C4-2B (cell line): ENCODE measurements around the gene SPRR2A.
"Not testable (repeated sequence)": the region's sequence is repeated elsewhere in the genome, so short reads cannot be mapped to it uniquely, and the experiment has no call there.

Source experiments
- H3K27ac ChIP-seq: fragments of 450-650 bp; 2 replicates; pipeline ENCODE4 v1.5.1; 2017
- ZFX ChIP-seq: fragments of 450-650 bp; IDR thresholded peaks from 2 replicates; pipeline ENCODE4 v1.6.1; 2017
- TF ChIP-seq, protein P1 (sequence below): fragments of 450-650 bp; conservative IDR thresholded peaks from 2 replicates; pipeline ENCODE4 v1.5.1; 2017; ENCODE audit warnings: mild to moderate bottlenecking

The SPRR2A gene

DNA sequence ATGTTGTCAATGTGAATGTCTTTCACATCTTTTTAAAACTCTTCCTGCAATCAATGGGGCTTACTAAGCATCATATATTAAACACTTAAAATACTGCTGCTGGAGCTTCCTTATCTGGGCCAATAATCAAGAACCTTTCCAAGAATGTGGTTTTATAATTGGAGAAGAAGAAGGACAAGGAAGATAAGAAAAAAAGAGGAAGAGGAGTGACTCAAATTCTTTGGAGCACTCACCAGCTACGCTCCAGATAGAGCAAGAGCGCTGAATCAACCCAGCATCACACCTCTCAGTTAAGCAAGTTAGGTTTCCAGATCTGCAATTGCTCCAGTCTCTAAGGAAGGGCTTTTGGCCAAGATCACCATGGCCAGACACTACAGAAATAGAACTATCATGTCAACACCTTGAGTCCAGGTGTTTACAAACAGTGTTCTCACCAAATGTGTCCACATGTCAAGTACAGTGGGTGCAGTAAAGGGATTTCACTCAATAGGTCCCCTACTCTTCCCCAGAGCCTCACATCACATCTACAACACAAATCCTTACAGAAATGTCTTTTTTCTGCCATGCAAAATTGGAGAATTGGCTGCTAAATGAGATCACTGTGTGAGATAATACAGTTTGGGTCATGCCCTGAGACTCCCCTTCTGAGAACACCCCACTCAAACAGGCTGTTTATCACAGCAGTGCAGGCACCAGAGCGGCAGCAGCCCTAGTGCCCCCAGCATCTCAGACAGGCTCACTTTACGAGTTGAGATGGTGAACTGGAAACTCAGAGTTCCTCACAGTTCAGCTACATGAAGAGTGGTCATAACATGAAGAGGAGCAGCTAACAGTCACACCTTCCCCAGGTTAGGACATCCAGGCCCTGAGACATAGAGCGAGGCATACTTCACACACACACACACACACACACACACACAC lies 15.8 kb upstream of the SPRR2A start:
- H3K27ac ChIP-seq, result no peak overlapping the region
- TF ChIP-seq ZFX, result no peak
- TF ChIP-seq, protein P1, sequence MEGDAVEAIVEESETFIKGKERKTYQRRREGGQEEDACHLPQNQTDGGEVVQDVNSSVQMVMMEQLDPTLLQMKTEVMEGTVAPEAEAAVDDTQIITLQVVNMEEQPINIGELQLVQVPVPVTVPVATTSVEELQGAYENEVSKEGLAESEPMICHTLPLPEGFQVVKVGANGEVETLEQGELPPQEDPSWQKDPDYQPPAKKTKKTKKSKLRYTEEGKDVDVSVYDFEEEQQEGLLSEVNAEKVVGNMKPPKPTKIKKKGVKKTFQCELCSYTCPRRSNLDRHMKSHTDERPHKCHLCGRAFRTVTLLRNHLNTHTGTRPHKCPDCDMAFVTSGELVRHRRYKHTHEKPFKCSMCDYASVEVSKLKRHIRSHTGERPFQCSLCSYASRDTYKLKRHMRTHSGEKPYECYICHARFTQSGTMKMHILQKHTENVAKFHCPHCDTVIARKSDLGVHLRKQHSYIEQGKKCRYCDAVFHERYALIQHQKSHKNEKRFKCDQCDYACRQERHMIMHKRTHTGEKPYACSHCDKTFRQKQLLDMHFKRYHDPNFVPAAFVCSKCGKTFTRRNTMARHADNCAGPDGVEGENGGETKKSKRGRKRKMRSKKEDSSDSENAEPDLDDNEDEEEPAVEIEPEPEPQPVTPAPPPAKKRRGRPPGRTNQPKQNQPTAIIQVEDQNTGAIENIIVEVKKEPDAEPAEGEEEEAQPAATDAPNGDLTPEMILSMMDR, result no peak

DNA sequence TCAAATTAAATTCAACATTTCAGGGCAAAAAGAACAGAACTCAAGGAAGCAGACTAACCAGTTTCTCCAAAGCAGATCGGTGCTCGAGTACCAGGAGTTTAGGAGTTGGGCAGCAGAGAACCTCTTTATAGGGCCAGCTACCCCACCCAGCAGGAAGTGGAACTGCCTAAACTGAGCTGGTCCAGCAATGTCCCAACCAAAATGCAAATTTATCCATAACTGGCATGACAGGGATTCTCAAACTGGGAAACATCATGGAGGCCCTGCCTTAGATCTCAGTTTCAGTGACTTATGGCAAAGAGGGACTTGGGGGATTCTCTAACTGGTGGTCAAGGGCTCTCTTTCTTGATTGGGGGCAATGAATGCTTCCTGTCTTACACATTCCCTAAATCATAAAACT lies 14.2 kb upstream of the SPRR2A start, which contains the start of gene SPRR2B:
SPRR2B (minus strand) TSS at position 101 of the 400 bp plus-strand sequence. CDS start 772 bp downstream, outside the sequence.
- TF ChIP-seq, protein P1, result no peak
- TF ChIP-seq ZFX, result no peak
- H3K27ac ChIP-seq, result no peak within 1 kb of the TSS

DNA sequence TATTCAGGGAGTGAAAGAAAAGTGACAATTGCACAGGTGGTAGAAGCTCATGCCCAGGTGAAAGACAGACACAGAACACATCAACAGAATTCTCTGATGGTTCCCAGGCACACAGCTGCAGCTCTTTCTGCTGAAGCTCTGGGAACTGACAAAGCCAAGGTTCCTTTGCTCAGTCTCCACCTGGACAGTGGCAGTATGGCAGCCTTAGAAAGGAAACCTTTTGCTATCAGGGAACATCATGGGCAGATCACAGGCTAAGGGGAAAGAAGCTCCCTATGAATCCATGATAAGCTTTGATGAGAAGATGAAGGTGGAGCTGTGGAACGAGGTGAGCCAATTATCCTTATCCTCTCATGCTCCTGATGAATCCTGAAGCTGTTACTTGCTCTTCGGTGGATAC lies 12.9 kb upstream of the SPRR2A start:
- no peak for TF ChIP-seq ZFX
- TF ChIP-seq, protein P1, result no peak

DNA sequence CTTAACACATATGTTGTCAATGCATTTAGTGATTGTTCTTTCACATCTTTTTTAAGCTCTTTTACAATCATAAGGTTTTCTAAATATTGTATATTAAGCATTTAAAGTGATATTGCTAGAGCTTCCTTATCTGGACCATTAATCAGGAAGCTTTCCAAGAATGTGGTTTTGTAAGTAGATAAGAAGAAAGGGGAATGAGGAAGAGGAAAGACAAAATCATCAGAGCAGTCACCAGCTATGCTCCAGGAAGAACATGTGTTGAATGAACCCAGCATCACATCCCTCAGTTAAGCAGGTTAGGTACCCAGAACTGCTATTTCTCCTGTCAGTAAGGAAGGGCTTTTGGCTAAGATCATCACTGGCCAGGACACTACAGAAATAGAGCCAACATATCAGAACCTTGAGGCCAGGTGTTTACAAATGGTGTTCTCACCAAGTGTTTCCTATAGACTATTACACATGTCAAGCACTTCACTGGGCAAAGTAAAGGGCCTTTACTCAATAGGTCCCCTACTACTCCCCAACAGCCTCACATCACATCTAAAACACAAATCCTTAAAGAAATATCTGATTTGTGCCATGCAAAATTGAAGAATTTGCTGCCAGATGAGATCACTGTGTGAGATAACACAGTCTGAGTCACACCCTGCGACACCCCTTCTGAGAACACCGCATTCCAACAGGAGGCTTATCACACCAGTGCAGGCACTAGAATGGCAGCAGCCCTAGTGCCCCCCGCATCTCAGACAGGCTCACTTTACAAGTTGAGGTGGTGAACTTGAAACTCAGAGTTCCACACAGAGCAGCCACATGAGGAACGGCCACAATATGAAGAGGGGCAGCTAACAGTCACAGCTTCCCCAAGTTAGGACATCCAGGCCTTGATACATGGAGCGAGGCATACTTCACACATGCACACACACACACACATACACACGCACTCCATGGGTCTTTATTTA lies 1.8 kb upstream of the SPRR2A start:
- no peak for TF ChIP-seq ZFX
- TF ChIP-seq, protein P1, result no peak
- no peak overlapping the region for H3K27ac ChIP-seq

More for the DNA sequence above, 12.9 kb upstream of the SPRR2A start:
- H3K27ac ChIP-seq, result no peak overlapping the region

DNA sequence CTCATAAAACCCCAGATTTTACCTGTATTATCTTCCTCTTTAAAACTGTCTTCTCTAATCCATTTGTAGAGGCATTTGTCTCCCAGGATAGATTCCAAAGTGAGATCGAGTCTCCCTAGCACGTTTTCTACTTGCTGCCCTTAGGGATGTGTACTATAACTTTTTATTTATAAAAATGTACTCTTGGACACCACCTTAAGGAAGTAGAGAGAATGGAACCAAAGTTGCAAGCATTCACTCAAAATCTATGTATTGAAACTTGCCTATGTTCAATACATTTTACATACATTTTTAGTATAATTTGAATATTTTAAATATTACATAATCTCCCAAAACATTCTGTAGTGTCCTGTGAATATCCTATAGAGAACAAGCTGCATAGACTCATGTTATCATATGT lies 842 bp upstream of the SPRR2A start:
- TF ChIP-seq, protein P1, result peak; percentile 39
- no peak for TF ChIP-seq ZFX
- H3K27ac ChIP-seq, result no peak overlapping the region

DNA sequence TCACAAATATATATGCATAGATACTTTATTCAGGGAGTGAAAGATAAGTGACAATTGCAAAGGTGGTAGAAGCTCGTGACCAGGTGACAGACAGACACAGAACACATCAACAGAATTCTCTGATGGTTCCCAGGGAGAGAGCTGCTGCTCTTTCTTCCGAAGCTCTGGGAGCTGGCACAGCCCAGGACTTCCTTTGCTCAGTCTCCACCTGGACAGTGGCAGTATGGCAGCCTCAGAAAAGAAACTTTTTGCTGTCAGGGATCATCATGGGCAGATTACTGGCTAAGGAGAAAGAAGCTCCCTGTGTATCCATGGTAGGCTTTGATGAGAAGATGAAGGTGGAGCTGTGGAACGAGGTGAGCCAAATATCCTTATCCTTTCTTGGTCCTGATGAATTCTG lies 1.2 kb downstream of the SPRR2A start:
- not testable (repeated sequence) for H3K27ac ChIP-seq

DNA sequence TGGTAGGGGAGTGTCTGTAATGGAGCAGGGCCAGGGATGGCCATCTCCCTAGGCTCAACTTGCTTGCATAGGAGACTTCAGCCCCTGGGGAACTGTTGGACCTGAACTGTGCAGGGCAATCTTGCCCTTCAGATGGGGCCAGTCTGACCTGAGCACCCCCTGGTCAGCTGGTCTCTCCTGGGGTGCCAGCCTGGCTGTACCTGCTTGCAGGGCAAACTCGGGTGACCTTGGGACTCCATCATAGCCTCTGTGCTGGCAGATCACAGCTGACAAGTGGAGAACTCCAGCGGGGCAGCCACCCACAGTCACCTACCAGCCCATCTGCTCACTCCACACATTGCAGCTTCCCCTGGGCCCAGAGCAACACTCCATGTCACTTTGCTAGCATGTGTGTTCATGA lies 8.1 kb downstream of the SPRR2A start:
- TF ChIP-seq ZFX, result no peak
- TF ChIP-seq, protein P1, result no peak
- no peak overlapping the region for H3K27ac ChIP-seq
